NCI-H526 (cell line): Measurements from ENCODE around the gene GBP7.

Experiments used
- DNase-seq, 2 experiments: peaks; one replicate each; lab custom pipeline; 2025; lab: John Stamatoyannopoulos, UW

GBP7 gene

DNA sequence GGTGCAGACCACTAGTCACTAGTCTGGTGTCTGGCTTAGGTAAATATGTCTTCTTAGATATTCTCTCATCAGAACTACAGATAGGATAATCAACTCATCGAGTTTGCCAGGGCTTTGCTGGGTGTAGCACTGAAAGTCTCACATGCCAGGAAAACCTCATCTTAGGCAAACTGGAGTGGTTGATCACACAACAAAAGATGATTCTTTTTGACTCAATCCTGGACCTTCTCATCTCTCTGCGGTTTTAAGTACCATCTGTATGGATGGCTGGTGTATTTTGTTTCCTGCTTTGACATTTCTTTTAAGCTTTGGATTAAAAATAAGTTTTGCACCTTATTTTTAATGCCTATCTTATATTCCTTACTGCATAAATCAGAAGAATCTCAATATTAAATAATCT lies 61.1 kb downstream of the GBP7 start:
- DNase-seq, result no peak

DNA sequence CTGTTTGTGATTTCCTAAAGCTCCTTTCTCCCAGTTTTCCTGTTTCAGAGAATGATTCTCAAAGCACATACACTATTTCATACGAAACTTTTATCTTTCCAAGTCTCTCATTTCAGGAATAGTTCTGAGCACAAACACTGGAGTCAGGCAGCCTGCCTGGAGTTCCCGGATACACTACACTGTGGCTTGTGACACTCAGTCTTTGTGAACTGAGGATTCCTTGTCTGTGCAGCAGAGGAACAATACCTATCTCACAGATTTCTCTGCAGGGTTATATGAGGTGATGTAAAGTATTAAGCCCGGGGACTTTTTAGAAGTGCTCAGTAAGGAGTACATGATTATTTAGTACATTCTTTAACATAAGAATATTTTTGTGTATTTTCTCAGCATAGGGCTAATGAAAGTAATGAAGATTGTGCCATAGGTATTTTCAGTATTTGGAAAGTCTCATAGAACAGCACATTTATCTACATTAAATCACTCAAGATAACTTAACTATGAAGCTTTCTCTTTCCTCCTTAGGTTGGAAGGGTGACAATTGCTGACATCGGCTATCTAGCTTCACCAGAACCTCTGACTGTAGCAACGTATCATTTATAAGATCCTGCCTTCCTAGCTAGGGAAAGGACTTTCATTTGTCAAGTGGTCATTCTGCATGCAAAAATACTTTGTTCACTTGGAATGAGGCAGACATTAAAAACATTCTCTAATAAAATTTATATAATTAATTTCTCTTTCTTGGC lies 62.8 kb downstream of the GBP7 start:
- DNase-seq, result no peak

DNA sequence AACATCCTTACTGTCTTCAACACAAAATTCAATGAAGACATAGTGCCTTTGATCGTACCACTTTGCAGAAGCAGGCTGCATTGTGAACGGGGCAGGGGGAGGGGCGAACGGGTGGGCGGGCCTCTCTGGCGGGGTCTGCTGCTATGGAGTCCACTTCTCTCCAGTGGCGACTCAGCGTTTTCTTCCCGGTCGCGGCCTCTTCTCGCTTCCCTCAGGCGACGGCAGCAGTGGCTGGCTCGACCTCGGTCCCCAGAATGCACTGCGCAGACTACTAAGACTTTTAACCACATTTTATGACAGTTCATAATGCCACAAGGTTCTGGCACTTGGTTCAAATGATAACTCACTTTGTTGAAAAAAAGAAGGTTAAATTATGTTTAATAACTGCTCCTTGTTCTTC lies 71.1 kb downstream of the GBP7 start:
- no peak for DNase-seq

DNA sequence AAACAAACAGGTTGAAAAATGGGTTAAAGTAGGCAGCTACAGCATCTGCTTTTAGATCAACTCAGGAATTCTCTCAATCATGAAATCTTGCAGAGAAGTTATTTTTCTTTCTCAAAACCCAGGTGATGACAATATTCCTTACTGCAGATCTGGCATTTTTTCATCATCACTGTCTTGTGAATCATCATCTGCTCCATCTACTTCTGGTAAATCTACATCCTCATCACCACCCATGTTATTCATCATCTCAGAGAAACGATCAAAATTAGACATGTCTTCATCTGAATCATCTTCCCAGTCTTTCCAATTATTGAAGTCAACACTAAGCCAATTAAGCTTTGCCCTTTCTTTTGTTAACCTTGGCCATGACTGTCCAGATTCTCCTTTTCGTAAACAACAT lies 71.7 kb downstream of the GBP7 start:
- no peak for DNase-seq

DNA sequence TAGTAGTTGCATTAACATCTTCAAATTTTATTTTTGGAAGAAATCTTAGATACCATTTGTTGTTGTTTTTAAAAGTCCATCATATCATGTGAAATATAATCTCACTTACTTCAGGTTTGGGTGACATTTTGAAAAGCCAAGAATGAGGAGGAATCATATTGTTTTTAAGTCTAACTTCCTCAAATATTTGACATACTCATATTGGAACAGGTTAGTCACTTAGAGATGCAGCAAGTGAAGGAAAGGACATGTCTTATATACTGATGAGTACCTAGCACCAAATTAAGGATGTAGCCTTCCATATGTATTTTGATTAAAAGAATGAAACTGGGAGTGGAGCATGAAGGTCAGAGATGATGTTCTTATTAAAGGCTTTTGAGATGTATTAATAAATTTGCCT lies 73.8 kb downstream of the GBP7 start:
- DNase-seq, result no peak

- DNase-seq, result no peak
Observed at GRCh38 chr1:89100412-89100811, 75.4 kb downstream of the GBP7 start.

GRCh38 chr1:89098857-89099256 lies 76.9 kb downstream of the GBP7 start:
- no peak for DNase-seq

DNA sequence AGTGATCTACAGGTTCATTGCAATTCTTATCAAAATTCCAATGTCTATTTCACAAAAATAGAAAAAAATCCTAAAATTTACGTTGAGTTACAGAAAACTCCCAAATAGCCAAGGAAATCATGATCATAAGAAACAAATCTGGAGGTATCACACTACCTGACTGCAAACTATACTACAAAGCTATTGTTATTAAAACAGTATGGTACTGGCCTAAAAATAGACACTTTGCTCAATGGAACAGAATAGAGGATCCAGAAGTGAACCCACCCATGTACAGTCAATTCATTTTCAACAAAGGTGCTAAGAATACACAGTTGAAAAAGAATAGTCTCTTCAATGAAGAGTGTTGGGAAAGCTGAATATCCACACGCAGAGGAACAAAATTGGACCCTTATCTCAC lies 80.1 kb downstream of the GBP7 start:
- DNase-seq, result no peak

GRCh38 chr1:89089962-89090361 lies 85.8 kb downstream of the GBP7 start:
- DNase-seq, result no peak

DNA sequence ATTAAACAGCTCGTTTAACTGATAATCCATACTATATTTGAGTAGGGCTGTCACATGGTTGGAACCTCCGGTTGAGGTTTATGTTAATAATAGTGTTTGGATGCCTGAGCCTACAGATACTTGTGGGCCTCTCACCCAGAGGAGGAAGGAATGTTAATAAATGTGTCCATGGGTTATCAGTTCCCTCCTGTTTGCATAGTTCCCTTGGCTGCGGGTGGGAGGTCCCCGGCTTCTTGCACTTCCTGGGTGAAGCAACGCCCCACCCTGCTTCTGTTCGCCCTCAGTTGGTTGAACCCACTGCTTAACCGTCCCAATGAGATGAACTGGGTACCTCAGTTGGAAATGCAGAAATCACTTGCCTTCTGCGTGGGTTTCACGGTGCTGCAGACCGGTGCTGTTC lies 87.2 kb downstream of the GBP7 start:
- DNase-seq, result no peak

GRCh38 chr1:89087241-89087640 lies 88.6 kb downstream of the GBP7 start:
- DNase-seq, result no peak

GRCh38 chr1:89085781-89086180 lies 90.0 kb downstream of the GBP7 start:
- no peak for DNase-seq
